Activated gamma-delta T cell treated with Interleukin-2 at 50 U/mL for 16 hours (primary cell): Measurements from ENCODE around the gene GLB1L3.

Experiments
- DNase-seq: peaks from one replicate; pipeline ENCODE4 v3.0.0-alpha.2; 2020

GLB1L3 gene

DNA sequence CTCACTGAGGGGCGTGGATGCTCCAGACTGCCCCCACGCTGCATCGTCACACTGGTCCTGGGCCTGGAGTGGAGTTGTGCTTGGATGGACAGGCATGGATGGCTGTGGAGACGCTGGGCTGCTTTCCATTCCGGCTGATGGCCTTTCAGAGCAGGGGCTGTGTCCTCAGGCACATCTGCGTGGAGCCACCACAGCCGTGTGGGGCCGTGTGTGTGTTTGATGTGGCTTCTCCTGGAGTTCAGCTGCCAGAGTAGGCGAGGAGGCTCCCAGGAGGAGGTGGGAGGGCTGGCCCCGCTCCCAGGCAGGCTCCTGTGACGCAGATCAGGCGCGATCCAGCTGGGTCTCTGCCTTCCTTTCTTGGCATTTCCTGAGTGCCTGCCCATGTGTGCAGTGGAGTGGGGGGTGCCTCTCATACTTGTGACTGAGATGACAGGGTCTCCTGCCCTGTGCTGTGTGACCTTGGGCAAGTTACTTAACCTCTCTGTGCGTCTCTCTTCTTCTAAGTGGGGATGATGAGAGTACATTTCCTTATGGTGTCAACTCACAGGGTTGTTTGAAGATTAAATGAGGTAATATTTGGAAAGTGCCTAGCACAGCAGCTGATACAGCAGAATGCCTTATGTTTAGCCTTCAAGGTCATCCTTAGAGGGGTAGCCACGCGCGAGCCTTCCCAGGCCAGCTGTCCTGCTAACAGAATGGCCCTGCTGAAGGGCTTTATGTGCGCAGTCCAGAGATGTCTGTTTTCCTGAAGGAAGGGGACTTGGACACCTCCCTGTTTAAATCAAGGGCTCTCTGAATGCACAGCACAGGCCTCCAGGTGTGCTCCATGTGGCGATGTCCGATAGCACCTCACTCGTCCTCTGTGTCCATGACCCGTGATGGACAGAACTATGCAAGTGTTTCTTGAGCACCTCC is 89.1 kb downstream of the GLB1L3 start:
- no peak for DNase-seq

DNA sequence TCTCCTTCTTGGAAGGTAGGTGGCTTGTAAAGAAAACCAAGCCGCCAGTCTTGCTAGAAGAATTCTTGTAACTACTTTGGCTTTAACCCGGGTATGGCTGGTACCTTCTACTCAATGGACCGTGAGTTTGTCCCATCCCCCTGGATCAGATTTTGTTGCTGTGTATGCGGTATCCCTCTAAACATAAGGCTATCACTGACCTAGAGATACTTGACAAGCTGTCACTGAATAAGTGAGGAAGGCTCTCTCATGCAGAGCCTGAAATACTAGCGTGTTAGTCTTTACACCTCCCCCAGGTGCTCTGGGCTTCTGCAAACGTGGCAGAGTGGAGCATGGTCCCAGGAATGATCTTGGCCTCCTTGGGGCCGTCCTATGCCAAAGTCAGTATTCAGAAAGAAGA is 90.1 kb downstream of the GLB1L3 start:
- DNase-seq = no peak

DNA sequence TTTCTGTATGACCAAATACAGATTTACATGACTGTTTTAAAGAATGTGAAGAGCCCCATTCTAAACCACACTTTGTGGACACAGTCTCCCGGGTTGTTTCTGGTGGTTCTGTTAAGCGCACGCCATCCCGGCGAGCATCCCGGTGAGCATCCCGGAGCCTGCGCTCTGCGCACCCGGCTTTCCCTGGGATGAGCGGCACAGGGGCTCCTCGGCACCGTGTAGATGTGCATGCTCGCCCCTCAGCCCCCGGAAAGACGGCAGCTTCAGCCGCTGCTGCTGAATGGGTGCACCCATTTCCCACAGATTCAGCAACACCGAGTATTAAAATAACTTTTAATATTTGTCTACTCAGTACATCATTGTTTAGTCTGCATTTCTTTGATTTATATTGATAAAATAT is 91.6 kb downstream of the GLB1L3 start:
- DNase-seq = no peak
